ENCODE measurements around the gene NIT1.

The NIT1 gene

GRCh38 chr1:161091093-161091492, 26.8 kb upstream of the NIT1 start:
- Histone ChIP-seq H3K27ac (no peak overlapping the region), H2AFZ (ENCODE audit: low read depth) (no peak overlapping the region), H3K4me2 (no peak overlapping the region), H3K9ac (no peak overlapping the region), H3K4me3 (IDR thresholded peaks at IDR 0.05; ENCODE audit: insufficient read depth, low read depth, low read length) (no peak overlapping the region), H3K27me3 (ENCODE audit: insufficient read depth, low read depth) (no peaks in the 10 kb centered on the region), H3K79me2 (ENCODE audit: insufficient read depth, low read depth) (no peaks in the 10 kb centered on the region), H3K4me1 (ENCODE audit: low read depth, poor library complexity, severe bottlenecking) (no peaks in the 10 kb centered on the region), H4K20me1 (ENCODE audit: insufficient read depth) (no peaks in the 10 kb centered on the region), H3K36me3 (ENCODE audit: insufficient read depth) (no peaks in the 10 kb centered on the region)
- TF ChIP-seq CTCF (conservative IDR thresholded peaks at IDR 0.05; ENCODE audit: low read depth, low read length) = no peak

GRCh38 chr1:161091796-161092507, 26.0 kb upstream of the NIT1 start:
- Histone ChIP-seq H3K4me2 (no peak overlapping the region), H3K79me2 (ENCODE audit: insufficient read depth, low read depth) (no peaks in the 10 kb centered on the region), H3K27me3 (ENCODE audit: insufficient read depth, low read depth) (no peaks in the 10 kb centered on the region), H3K36me3 (ENCODE audit: insufficient read depth) (no peaks in the 10 kb centered on the region), H2AFZ (ENCODE audit: low read depth) (no peak overlapping the region), H3K9ac (no peak overlapping the region), H3K27ac (no peak overlapping the region), H4K20me1 (ENCODE audit: insufficient read depth) (no peaks in the 10 kb centered on the region), H3K4me1 (ENCODE audit: low read depth, poor library complexity, severe bottlenecking) (peaks cover 2% of the 10 kb centered on the region), H3K4me3 (IDR thresholded peaks at IDR 0.05; ENCODE audit: insufficient read depth, low read depth, low read length) (no peak overlapping the region)
- no peak for TF ChIP-seq CTCF (conservative IDR thresholded peaks at IDR 0.05; ENCODE audit: low read depth, low read length)

- no peak for TF ChIP-seq CTCF (conservative IDR thresholded peaks at IDR 0.05; ENCODE audit: low read depth, low read length)
Measured at GRCh38 chr1:161092621-161093028, 25.3 kb upstream of the NIT1 start.

GRCh38 chr1:161094481-161094880, 23.4 kb upstream of the NIT1 start:
- Histone ChIP-seq H3K4me3 (IDR thresholded peaks at IDR 0.05; ENCODE audit: insufficient read depth, low read depth, low read length) (no peak overlapping the region), H3K79me2 (ENCODE audit: insufficient read depth, low read depth) (no peaks in the 10 kb centered on the region), H4K20me1 (ENCODE audit: insufficient read depth) (no peaks in the 10 kb centered on the region), H3K36me3 (ENCODE audit: insufficient read depth) (no peaks in the 10 kb centered on the region), H2AFZ (ENCODE audit: low read depth) (no peak overlapping the region), H3K9ac (no peak overlapping the region), H3K4me2 (no peak overlapping the region), H3K27me3 (ENCODE audit: insufficient read depth, low read depth) (no peaks in the 10 kb centered on the region), H3K4me1 (ENCODE audit: low read depth, poor library complexity, severe bottlenecking) (peaks cover 14% of the 10 kb centered on the region), H3K27ac (no peak overlapping the region)
- no peak for TF ChIP-seq CTCF (conservative IDR thresholded peaks at IDR 0.05; ENCODE audit: low read depth, low read length)

More at GRCh38 chr1:161092621-161093028, 25.3 kb upstream of the NIT1 start:
- H3K36me3 ChIP-seq (ENCODE audit: insufficient read depth) = no peaks in the 10 kb centered on the region
- no peak overlapping the region for H3K9ac ChIP-seq
- H4K20me1 ChIP-seq (ENCODE audit: insufficient read depth) = no peaks in the 10 kb centered on the region
- H3K79me2 ChIP-seq (ENCODE audit: insufficient read depth, low read depth) = no peaks in the 10 kb centered on the region
- H2AFZ ChIP-seq (ENCODE audit: low read depth) = no peak overlapping the region
- H3K27me3 ChIP-seq (ENCODE audit: insufficient read depth, low read depth) = no peaks in the 10 kb centered on the region
- H3K4me1 ChIP-seq (ENCODE audit: low read depth, poor library complexity, severe bottlenecking) = peaks cover 7% of the 10 kb centered on the region
- no peak overlapping the region for H3K4me2 ChIP-seq
- H3K4me3 ChIP-seq (IDR thresholded peaks at IDR 0.05; ENCODE audit: insufficient read depth, low read depth, low read length) = no peak overlapping the region
- no peak overlapping the region for H3K27ac ChIP-seq

All from KMS-11 (cell line).